Activated T-cell treated with anti-CD3 and anti-CD28 coated beads, Interleukin-2, amount 50 U/mL, for 24 hours (primary cell): ENCODE measurements around the gene LRRC73.
"Not testable (repeated sequence)": the region's sequence is repeated elsewhere in the genome, so short reads cannot be mapped to it uniquely, and the experiment has no call there.

ENCODE experiments used
- DNase-seq: peaks from one replicate; pipeline ENCODE4 v3.0.0-alpha.2; 2020
- H3K27ac Mint-ChIP-seq: 2 replicates; pipeline ENCODE4 v1.8.0; 2020; ENCODE audit warnings: mild to moderate bottlenecking, mixed read lengths
- H3K27me3 Mint-ChIP-seq: 2 replicates; pipeline ENCODE4 v1.8.0; 2020; ENCODE audit warnings: mixed read lengths
- H3K36me3 Mint-ChIP-seq: 2 replicates; pipeline ENCODE4 v1.8.0; 2020; ENCODE audit warnings: low read depth, mixed read lengths
- H3K4me1 Mint-ChIP-seq: 2 replicates; pipeline ENCODE4 v1.8.0; 2020; ENCODE audit warnings: low read depth, mixed read lengths
- H3K4me3 Mint-ChIP-seq: 2 replicates; pipeline ENCODE4 v1.8.0; 2020; ENCODE audit warnings: mild to moderate bottlenecking, moderate library complexity, mixed read lengths
- H3K9me3 Mint-ChIP-seq: 2 replicates; pipeline ENCODE4 v1.8.0; 2020; ENCODE audit warnings: mixed read lengths

Gene LRRC73

GRCh38 chr6:43469947-43470346 lies 40.2 kb downstream of the LRRC73 start:
- Mint-ChIP-seq H3K9me3 (no peaks in the 10 kb centered on the region), H3K4me1 (no peaks in the 10 kb centered on the region), H3K27me3 (peaks cover 35% of the 10 kb centered on the region), H3K4me3 (no peak overlapping the region), H3K36me3 (no peaks in the 10 kb centered on the region), H3K27ac (no peak overlapping the region)
- no peak for DNase-seq

GRCh38 chr6:43468748-43469681 lies 41.1 kb downstream of the LRRC73 start:
- no peak overlapping the region for H3K27ac Mint-ChIP-seq

GRCh38 chr6:43468240-43468639 lies 41.9 kb downstream of the LRRC73 start:
- no peaks in the 10 kb centered on the region for H3K9me3 Mint-ChIP-seq
- H3K27ac Mint-ChIP-seq: no peak overlapping the region

More at GRCh38 chr6:43468748-43469681, 41.1 kb downstream of the LRRC73 start:
- no peak overlapping the region for H3K4me3 Mint-ChIP-seq
- no peaks in the 10 kb centered on the region for H3K36me3 Mint-ChIP-seq
- H3K9me3 Mint-ChIP-seq: no peaks in the 10 kb centered on the region
- no peaks in the 10 kb centered on the region for H3K4me1 Mint-ChIP-seq
- H3K27me3 Mint-ChIP-seq: peaks cover 35% of the 10 kb centered on the region
- no peak for DNase-seq

DNA sequence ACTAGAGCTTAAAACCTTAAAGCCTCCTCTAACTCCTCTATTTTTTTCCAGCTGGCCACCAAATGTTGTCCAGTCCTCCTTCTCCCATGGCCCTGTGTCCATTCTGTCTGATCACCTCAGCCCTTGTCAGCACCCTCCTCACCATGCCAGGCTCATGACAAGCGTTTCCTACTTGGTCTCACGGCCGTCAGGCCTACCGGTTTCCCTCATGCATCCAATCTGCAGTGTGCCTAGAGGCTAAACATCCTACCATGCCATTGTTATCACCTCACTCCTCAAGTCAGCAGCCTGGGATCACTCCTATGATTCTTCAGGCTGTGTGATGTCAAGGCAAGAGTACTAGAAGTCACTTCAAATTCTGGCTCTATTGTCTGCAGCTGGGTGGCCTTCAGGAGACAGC lies 42.4 kb downstream of the LRRC73 start:
- Mint-ChIP-seq H3K27me3 (peaks cover 40% of the 10 kb centered on the region), H3K9me3 (no peaks in the 10 kb centered on the region), H3K4me1 (no peaks in the 10 kb centered on the region), H3K27ac (no peak overlapping the region), H3K36me3 (no peaks in the 10 kb centered on the region), H3K4me3 (no peak overlapping the region)
- no peak for DNase-seq

More at GRCh38 chr6:43468240-43468639, 41.9 kb downstream of the LRRC73 start:
- no peaks in the 10 kb centered on the region for H3K4me1 Mint-ChIP-seq
- H3K27me3 Mint-ChIP-seq: peaks cover 37% of the 10 kb centered on the region
- no peaks in the 10 kb centered on the region for H3K36me3 Mint-ChIP-seq
- no peak for DNase-seq
- H3K4me3 Mint-ChIP-seq: no peak overlapping the region

- not testable (repeated sequence) for H3K4me1 Mint-ChIP-seq, H3K27ac Mint-ChIP-seq, H3K36me3 Mint-ChIP-seq, H3K4me3 Mint-ChIP-seq, DNase-seq, H3K9me3 Mint-ChIP-seq
- H3K27me3 Mint-ChIP-seq: peaks cover 44% of the 10 kb centered on the region
Measured at GRCh38 chr6:43467265-43467664, 42.9 kb downstream of the LRRC73 start.

GRCh38 chr6:43465948-43466347 lies 44.2 kb downstream of the LRRC73 start:
- DNase-seq: no peak
- no peaks in the 10 kb centered on the region for H3K36me3 Mint-ChIP-seq
- H3K27me3 Mint-ChIP-seq: peaks cover 42% of the 10 kb centered on the region
- no peak overlapping the region for H3K4me3 Mint-ChIP-seq
- H3K4me1 Mint-ChIP-seq: no peaks in the 10 kb centered on the region
- no peaks in the 10 kb centered on the region for H3K9me3 Mint-ChIP-seq
- no peak overlapping the region for H3K27ac Mint-ChIP-seq

DNA sequence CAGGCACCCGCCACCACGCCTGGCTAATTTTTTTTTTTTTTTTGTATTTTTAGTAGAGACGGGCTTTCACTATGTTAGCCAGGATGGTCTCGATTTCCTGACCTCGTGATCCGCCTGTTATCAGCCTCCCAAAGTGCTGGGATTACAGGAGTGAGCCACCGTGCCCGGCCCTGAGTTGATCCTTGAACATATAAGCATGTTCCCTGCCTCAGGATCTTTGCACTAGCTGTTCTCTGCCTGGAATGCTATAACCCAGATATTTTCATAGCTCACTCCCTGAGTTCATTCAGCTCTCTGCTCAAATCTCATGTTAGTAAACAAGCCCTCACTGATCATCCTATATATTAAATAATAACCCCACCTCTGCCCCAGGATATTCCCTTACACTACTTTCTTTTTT lies 45.8 kb downstream of the LRRC73 start:
- Mint-ChIP-seq H3K36me3 (no peaks in the 10 kb centered on the region), H3K4me3 (no peak overlapping the region), H3K27me3 (peaks cover 34% of the 10 kb centered on the region), H3K9me3 (no peaks in the 10 kb centered on the region), H3K4me1 (no peaks in the 10 kb centered on the region), H3K27ac (no peak overlapping the region)
- DNase-seq: no peak

DNA sequence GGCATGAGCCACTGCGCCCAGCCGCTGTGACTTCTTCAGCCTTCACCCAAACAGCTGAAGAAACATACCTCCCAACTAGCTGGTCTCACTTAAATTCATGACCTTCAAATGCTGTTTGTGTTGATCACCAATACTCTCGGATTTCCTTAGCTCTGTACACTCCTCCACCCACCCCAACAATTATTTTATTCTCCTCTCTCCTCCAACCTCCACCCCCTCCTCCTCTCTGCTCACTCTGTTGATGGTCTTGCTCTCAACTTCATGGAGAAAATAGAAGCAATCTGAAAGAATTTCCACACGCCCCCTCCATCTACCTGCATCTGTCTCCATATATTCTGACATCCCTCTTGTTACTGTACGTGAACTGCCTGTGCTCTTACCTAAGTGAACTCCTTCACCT lies 48.2 kb downstream of the LRRC73 start:
- no peaks in the 10 kb centered on the region for H3K9me3 Mint-ChIP-seq
- H3K4me3 Mint-ChIP-seq: no peak overlapping the region
- peaks cover 20% of the 10 kb centered on the region for H3K27me3 Mint-ChIP-seq
- no peak for DNase-seq
- no peaks in the 10 kb centered on the region for H3K4me1 Mint-ChIP-seq
- H3K27ac Mint-ChIP-seq: no peak overlapping the region
- no peaks in the 10 kb centered on the region for H3K36me3 Mint-ChIP-seq

GRCh38 chr6:43460032-43460431 lies 50.1 kb downstream of the LRRC73 start:
- Mint-ChIP-seq H3K9me3 (no peaks in the 10 kb centered on the region), H3K27ac (no peak overlapping the region), H3K4me3 (no peak overlapping the region), H3K27me3 (peaks cover 21% of the 10 kb centered on the region), H3K4me1 (peaks cover 9% of the 10 kb centered on the region), H3K36me3 (no peaks in the 10 kb centered on the region)
- no peak for DNase-seq

GRCh38 chr6:43459535-43459934 lies 50.6 kb downstream of the LRRC73 start:
- no peaks in the 10 kb centered on the region for H3K36me3 Mint-ChIP-seq
- no peak overlapping the region for H3K4me3 Mint-ChIP-seq
- H3K9me3 Mint-ChIP-seq: no peaks in the 10 kb centered on the region
- H3K4me1 Mint-ChIP-seq: peaks cover 10% of the 10 kb centered on the region
- H3K27ac Mint-ChIP-seq: no peak overlapping the region
- H3K27me3 Mint-ChIP-seq: peaks cover 21% of the 10 kb centered on the region
- DNase-seq: no peak

GRCh38 chr6:43458154-43458553 lies 52.0 kb downstream of the LRRC73 start:
- peaks cover 15% of the 10 kb centered on the region for H3K4me1 Mint-ChIP-seq
- not testable (repeated sequence) for H3K4me3 Mint-ChIP-seq, DNase-seq, H3K9me3 Mint-ChIP-seq, H3K27ac Mint-ChIP-seq, H3K36me3 Mint-ChIP-seq
- peaks cover 18% of the 10 kb centered on the region for H3K27me3 Mint-ChIP-seq

DNA sequence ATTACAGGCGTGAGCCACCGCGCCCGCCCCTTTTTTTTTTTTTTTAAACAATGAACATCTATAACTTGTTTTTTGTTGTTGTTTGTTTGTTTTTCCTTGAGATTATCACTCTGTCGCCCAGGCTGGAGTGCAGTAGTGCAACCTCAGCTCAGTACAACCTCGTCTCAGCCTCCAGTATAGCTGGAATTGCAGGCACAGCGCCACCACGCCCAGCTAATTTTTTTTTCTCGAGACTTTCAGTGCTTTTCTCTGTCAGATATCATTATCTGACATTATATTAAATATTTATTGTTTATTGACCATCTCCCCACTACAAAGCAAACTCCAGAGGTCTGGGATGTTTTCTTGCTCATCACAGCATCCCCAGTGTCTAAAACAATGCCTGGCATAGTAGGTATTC lies 52.5 kb downstream of the LRRC73 start:
- Mint-ChIP-seq H3K4me3 (no peak overlapping the region), H3K27ac (no peak overlapping the region), H3K4me1 (peaks cover 15% of the 10 kb centered on the region), H3K27me3 (peaks cover 15% of the 10 kb centered on the region), H3K36me3 (peaks cover 9% of the 10 kb centered on the region), H3K9me3 (no peaks in the 10 kb centered on the region)
- DNase-seq: no peak
